Fibroblast of skin of left quadriceps (primary cell): ENCODE data around the gene NEU4.
"Not testable (repeated sequence)": the region's sequence is repeated elsewhere in the genome, so short reads cannot be mapped to it uniquely, and the experiment has no call there.

Experiments
- DNase-seq, 2 experiments: peaks; one replicate each; pipeline ENCODE4 v3.0.0-alpha.2; 2013; ENCODE audit warnings: low read depth in 2 of 2

Gene NEU4

GRCh38 chr2:241813644-241814392 lies 4.8 kb downstream of the NEU4 start:
- no peak for DNase-seq

- DNase-seq, result no peak
Measured at GRCh38 chr2:241814393-241814642, 5.3 kb downstream of the NEU4 start.

GRCh38 chr2:241814643-241815476 lies 5.9 kb downstream of the NEU4 start:
- no peak for DNase-seq

GRCh38 chr2:241815477-241816430 lies 6.8 kb downstream of the NEU4 start:
- no peak for DNase-seq

GRCh38 chr2:241816431-241817121 lies 7.6 kb downstream of the NEU4 start:
- DNase-seq, result no peak

GRCh38 chr2:241817126-241817820 lies 8.3 kb downstream of the NEU4 start:
- no peak for DNase-seq

GRCh38 chr2:241817821-241818215 lies 8.8 kb downstream of the NEU4 start:
- not testable (repeated sequence) for DNase-seq

GRCh38 chr2:241818229-241818942 lies 9.4 kb downstream of the NEU4 start:
- no peak for DNase-seq

- no peak for DNase-seq
Measured at GRCh38 chr2:241818943-241819270, 9.9 kb downstream of the NEU4 start.

- not testable (repeated sequence) for DNase-seq
Measured at GRCh38 chr2:241819947-241820624, 11.1 kb downstream of the NEU4 start.

- DNase-seq, result no peak
Measured at GRCh38 chr2:241820625-241821384, 11.8 kb downstream of the NEU4 start.

GRCh38 chr2:241821460-241822263 lies 12.7 kb downstream of the NEU4 start:
- DNase-seq, result no peak

GRCh38 chr2:241822264-241822623 lies 13.3 kb downstream of the NEU4 start:
- no peak for DNase-seq

- DNase-seq, result not testable (repeated sequence)
Measured at GRCh38 chr2:241823531-241824437, 14.8 kb downstream of the NEU4 start.

GRCh38 chr2:241827394-241827793 lies 18.4 kb downstream of the NEU4 start:
- no peak for DNase-seq

GRCh38 chr2:241833101-241833663 lies 24.2 kb downstream of the NEU4 start:
- peak; percentile 37 to 42 for DNase-seq
